ENCODE measurements around the gene NECTIN4. TPM values are rescaled to one million over a fixed set of nuclear protein-coding genes. Genes with fewer than 3 reads are reported as not detected.
"Not testable (repeated sequence)": the region's sequence is repeated elsewhere in the genome, so short reads cannot be mapped to it uniquely, and the experiment has no call there.

NECTIN4 gene
- total RNA-seq, 1 experiment from 2014 or later = 0.20 TPM

DNA sequence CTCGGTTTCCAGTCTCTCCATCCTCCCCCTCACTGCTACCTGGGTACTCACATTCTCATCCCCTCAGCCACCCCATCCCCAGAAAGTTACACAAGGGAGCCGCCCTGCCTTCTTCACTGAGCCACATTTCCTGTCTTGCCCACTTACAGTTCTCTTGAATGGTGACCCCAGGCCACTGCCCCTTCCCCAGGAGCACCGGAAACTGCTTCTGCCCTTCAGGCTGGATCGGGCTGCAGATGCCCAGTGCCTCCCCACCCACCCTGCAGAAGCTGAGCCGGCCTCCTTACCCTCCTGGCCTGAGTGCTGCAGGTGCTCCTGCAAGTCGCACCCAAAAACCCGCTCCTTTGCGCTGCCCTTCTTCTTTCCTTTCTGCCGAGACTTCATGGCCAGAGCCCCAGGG is 20.1 kb downstream of the NECTIN4 start:
- no peaks in the 10 kb centered on the region for H3K36me3 ChIP-seq (ENCODE audit: control insufficient read depth, insufficient read depth, low read length)
- no peak overlapping the region for H3K27ac Mint-ChIP-seq (ENCODE audit: unreplicated experiment)
- ChIA-PET POLR2A (no interaction called here), CTCF (no interaction called here)
- BruUV-seq (replicated peaks) = no TSS peak
- H3K9me3 ChIP-seq = no peaks in the 10 kb centered on the region
- no peaks in the 10 kb centered on the region for H3K9me3 Mint-ChIP-seq (ENCODE audit: unreplicated experiment)
- no peak overlapping the region for H3K4me3 ChIP-seq (ENCODE audit: low read depth, low read length)
- no peak overlapping the region for H3K4me3 Mint-ChIP-seq (ENCODE audit: unreplicated experiment)
- H3K4me1 ChIP-seq = no peaks in the 10 kb centered on the region
- TF ChIP-seq, protein P1, sequence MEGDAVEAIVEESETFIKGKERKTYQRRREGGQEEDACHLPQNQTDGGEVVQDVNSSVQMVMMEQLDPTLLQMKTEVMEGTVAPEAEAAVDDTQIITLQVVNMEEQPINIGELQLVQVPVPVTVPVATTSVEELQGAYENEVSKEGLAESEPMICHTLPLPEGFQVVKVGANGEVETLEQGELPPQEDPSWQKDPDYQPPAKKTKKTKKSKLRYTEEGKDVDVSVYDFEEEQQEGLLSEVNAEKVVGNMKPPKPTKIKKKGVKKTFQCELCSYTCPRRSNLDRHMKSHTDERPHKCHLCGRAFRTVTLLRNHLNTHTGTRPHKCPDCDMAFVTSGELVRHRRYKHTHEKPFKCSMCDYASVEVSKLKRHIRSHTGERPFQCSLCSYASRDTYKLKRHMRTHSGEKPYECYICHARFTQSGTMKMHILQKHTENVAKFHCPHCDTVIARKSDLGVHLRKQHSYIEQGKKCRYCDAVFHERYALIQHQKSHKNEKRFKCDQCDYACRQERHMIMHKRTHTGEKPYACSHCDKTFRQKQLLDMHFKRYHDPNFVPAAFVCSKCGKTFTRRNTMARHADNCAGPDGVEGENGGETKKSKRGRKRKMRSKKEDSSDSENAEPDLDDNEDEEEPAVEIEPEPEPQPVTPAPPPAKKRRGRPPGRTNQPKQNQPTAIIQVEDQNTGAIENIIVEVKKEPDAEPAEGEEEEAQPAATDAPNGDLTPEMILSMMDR (IDR thresholded peaks at IDR 0.05; ENCODE audit: insufficient read depth in 1 of 2, low read depth in 1 of 2, low read length in 1 of 2, severe bottlenecking in 1 of 2, unreplicated experiment in 1 of 2) = no peak
- H3K36me3 Mint-ChIP-seq (ENCODE audit: insufficient read depth, unreplicated experiment) = peaks cover 4% of the 10 kb centered on the region
- no peak for DNase-seq
- H3K27me3 ChIP-seq (replicated peaks; ENCODE audit: control insufficient read depth, insufficient read depth, low read length) = no peaks in the 10 kb centered on the region
- H3K27me3 Mint-ChIP-seq (ENCODE audit: insufficient read depth, unreplicated experiment) = peaks cover 3% of the 10 kb centered on the region
- peaks cover 9% of the 10 kb centered on the region for H3K4me1 Mint-ChIP-seq (ENCODE audit: low read depth, unreplicated experiment)
- intact Hi-C loops (cut with micrococcal nuclease; ENCODE audit: unreplicated experiment) = no loop called here

DNA sequence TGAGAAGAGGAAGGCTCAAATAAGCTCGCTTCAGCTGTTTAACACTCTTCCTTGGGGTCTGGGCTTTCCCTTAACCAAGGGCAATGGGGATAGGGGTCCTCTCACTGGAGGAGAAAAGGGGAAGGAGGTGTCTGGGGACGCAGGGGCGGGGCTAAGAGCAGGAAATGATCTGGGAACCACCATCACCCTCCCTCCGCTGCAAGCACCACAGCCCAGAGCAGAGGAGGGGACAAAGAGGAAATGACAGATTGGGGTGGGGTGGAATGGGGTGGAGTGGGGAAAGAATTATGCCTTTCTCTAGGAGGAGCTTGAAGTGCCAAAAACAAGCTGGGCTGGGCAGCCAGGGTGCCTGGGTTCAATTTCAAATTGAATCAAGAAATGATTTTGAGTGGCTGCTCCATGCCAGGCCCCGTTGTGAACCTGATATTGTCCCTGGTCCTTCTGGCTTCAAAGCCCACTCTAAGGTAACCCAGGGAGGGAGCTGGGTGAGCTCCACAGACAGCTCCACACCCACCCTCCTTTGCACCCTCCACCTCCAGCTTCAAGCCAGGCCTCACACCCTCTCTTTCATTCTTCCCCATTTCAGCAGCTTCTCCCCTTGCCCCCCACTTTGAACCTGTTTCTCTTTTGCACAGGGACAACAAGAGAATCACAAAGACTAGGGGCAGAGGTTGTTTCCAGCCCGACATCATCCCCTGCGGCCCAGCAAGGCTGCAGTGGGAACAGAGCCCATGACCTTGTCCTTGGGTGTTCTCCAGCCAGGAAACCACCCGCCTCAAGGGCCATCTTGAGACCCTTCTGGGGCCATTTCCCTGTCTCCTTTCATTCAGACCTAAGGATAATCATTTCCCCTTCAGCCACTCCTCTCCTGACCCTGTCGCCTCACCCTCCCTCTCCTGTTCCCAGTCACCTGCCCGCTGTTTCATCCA is 20.8 kb downstream of the NECTIN4 start:
- BruUV-seq (replicated peaks) = no TSS peak
- Mint-ChIP-seq H3K4me3 (ENCODE audit: unreplicated experiment) (no peak overlapping the region), H3K36me3 (ENCODE audit: insufficient read depth, unreplicated experiment) (no peaks in the 10 kb centered on the region), H3K9me3 (ENCODE audit: unreplicated experiment) (no peaks in the 10 kb centered on the region), H3K27ac (ENCODE audit: unreplicated experiment) (no peak overlapping the region), H3K27me3 (ENCODE audit: insufficient read depth, unreplicated experiment) (peaks cover 3% of the 10 kb centered on the region), H3K4me1 (ENCODE audit: low read depth, unreplicated experiment) (peaks cover 9% of the 10 kb centered on the region)
- no peak overlapping the region for H3K4me3 ChIP-seq (ENCODE audit: low read depth, low read length)
- TF ChIP-seq, protein P1 (IDR thresholded peaks at IDR 0.05; ENCODE audit: insufficient read depth in 1 of 2, low read depth in 1 of 2, low read length in 1 of 2, severe bottlenecking in 1 of 2, unreplicated experiment in 1 of 2) = no peak
- no peak for DNase-seq
- H3K36me3 ChIP-seq (ENCODE audit: control insufficient read depth, insufficient read depth, low read length) = no peaks in the 10 kb centered on the region
- H3K27me3 ChIP-seq (replicated peaks; ENCODE audit: control insufficient read depth, insufficient read depth, low read length) = no peaks in the 10 kb centered on the region
- ChIA-PET CTCF (interaction anchor here (0.5 kb wide), 1 partner anchor 75 kb away, joined by 4 read pairs; no protein-coding TSS in a partner anchor), POLR2A (no interaction called here)
- intact Hi-C loops (cut with micrococcal nuclease; ENCODE audit: unreplicated experiment) = no loop called here
- no peaks in the 10 kb centered on the region for H3K4me1 ChIP-seq
- no peaks in the 10 kb centered on the region for H3K9me3 ChIP-seq

DNA sequence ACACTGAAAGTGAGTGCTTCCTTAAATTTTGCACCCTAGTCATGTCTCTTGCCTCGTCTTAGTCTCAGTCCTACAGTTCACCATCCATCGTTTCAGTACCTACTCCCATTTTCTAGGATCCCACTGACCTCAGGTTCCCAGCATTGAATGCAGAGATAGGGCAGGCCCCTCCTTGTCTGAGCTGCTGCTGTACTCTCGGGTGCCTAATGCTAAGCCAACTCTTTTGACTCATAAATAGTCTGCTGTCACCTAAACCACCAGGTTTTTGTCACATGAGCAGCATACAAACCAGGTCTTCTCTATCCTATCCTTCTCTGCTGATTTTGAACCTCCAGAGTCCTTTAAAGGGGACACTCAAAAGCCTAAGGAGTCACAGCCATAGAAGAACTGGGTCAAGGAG is 22.7 kb downstream of the NECTIN4 start:
- no peaks in the 10 kb centered on the region for H3K36me3 ChIP-seq (ENCODE audit: control insufficient read depth, insufficient read depth, low read length)
- intact Hi-C loops (cut with micrococcal nuclease; ENCODE audit: unreplicated experiment) = no loop called here
- Mint-ChIP-seq H3K9me3 (ENCODE audit: unreplicated experiment) (no peaks in the 10 kb centered on the region), H3K4me1 (ENCODE audit: low read depth, unreplicated experiment) (no peaks in the 10 kb centered on the region), H3K27me3 (ENCODE audit: insufficient read depth, unreplicated experiment) (peaks cover 3% of the 10 kb centered on the region), H3K36me3 (ENCODE audit: insufficient read depth, unreplicated experiment) (no peaks in the 10 kb centered on the region), H3K4me3 (ENCODE audit: unreplicated experiment) (no peak overlapping the region), H3K27ac (ENCODE audit: unreplicated experiment) (no peak overlapping the region)
- H3K4me1 ChIP-seq = no peaks in the 10 kb centered on the region
- H3K4me3 ChIP-seq (ENCODE audit: low read depth, low read length) = no peak overlapping the region
- H3K9me3 ChIP-seq = no peaks in the 10 kb centered on the region
- BruUV-seq (replicated peaks) = no TSS peak
- POLR2A ChIA-PET = no interaction called here
- TF ChIP-seq, protein P1 (IDR thresholded peaks at IDR 0.05; ENCODE audit: insufficient read depth in 1 of 2, low read depth in 1 of 2, low read length in 1 of 2, severe bottlenecking in 1 of 2, unreplicated experiment in 1 of 2) = no peak
- CTCF ChIA-PET = no interaction called here
- DNase-seq = no peak
- H3K27me3 ChIP-seq (replicated peaks; ENCODE audit: control insufficient read depth, insufficient read depth, low read length) = no peaks in the 10 kb centered on the region

DNA sequence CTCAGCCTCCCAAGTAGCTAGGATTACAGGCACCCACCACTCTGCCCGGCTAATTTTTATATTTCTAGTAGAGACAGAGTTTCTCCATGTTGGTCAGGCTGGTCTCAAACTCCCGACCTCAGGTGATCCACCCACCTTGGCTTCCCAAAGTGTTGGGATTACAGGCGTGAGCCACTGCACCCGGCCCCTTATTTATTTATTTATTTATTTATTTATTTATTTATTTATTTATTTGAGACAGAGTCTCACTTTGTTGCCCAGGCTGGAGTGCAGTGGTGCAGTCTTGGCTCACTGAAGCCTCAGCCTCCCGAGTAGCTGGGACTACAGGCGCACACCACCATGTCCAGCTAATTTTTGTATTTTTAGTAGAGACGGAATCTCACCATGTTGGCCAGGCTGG is 23.7 kb downstream of the NECTIN4 start:
- H3K9me3 ChIP-seq; H3K27me3 ChIP-seq (replicated peaks; ENCODE audit: control insufficient read depth, insufficient read depth, low read length); H3K4me3 ChIP-seq (ENCODE audit: low read depth, low read length); BruUV-seq (replicated peaks); POLR2A ChIA-PET; H3K4me1 ChIP-seq; H3K4me1 Mint-ChIP-seq (ENCODE audit: low read depth, unreplicated experiment); DNase-seq; intact Hi-C loops (cut with micrococcal nuclease; ENCODE audit: unreplicated experiment); H3K36me3 ChIP-seq (ENCODE audit: control insufficient read depth, insufficient read depth, low read length); H3K9me3 Mint-ChIP-seq (ENCODE audit: unreplicated experiment); H3K36me3 Mint-ChIP-seq (ENCODE audit: insufficient read depth, unreplicated experiment); H3K4me3 Mint-ChIP-seq (ENCODE audit: unreplicated experiment); H3K27ac Mint-ChIP-seq (ENCODE audit: unreplicated experiment); CTCF ChIA-PET; H3K27me3 Mint-ChIP-seq (ENCODE audit: insufficient read depth, unreplicated experiment): not testable (repeated sequence)

DNA sequence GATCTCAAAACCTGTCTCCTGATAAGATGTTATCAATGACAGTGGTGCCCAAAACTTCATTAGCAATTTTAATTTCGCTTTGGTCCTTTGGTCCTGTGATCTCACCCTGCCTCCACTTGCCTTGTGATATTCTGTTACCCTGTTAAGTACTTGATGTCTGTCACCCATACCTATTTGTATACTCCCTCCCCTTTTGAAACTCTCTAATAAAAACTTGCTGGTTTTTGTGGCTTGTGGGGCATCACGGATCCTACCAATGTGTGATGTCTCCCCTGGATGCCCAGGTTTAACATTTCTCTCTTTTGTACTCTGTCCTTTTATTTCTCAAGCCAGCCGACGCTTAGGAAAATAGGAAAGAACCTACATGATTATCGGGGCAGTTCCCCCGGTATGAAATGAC is 25.4 kb downstream of the NECTIN4 start:
- H3K9me3 Mint-ChIP-seq (ENCODE audit: unreplicated experiment); H3K4me1 Mint-ChIP-seq (ENCODE audit: low read depth, unreplicated experiment); H3K36me3 ChIP-seq (ENCODE audit: control insufficient read depth, insufficient read depth, low read length); H3K27me3 ChIP-seq (replicated peaks; ENCODE audit: control insufficient read depth, insufficient read depth, low read length); BruUV-seq (replicated peaks); H3K27me3 Mint-ChIP-seq (ENCODE audit: insufficient read depth, unreplicated experiment); H3K27ac Mint-ChIP-seq (ENCODE audit: unreplicated experiment); H3K4me3 Mint-ChIP-seq (ENCODE audit: unreplicated experiment); H3K4me1 ChIP-seq; H3K9me3 ChIP-seq; CTCF ChIA-PET; H3K36me3 Mint-ChIP-seq (ENCODE audit: insufficient read depth, unreplicated experiment); DNase-seq; POLR2A ChIA-PET; H3K4me3 ChIP-seq (ENCODE audit: low read depth, low read length): not testable (repeated sequence)
- intact Hi-C loops (cut with micrococcal nuclease; ENCODE audit: unreplicated experiment) = loop anchor here (5.0 kb wide), 1 partner anchor 33 kb away; the partner anchor contains the start of gene KLHDC9

Data from Caco-2 (cell line).